Adrenal gland (tissue), 5 donors: ENCODE data around the gene ZNF354B.

ENCODE experiments used
- POLR2A ChIP-seq, 2 donors: fragments of 450-650 bp; IDR thresholded peaks; one replicate each; pipeline ENCODE4 v1.6.1; 2017; ENCODE audit warnings: antibody characterized with exemption in 2 of 2, mild to moderate bottlenecking in 2 of 2, moderate library complexity in 1 of 2
- TF ChIP-seq, protein P1 (sequence below), 6 experiments: fragments of 450-650 bp in 4 of 6; fragments of 200-600 bp in 2 of 6; sonication (generic) in 1 of 6; IDR thresholded peaks; 1 replicate in 5 of 6; 2 replicates in 1 of 6; pipeline versions ENCODE4 v1.5.1 to v1.8.0; 2016 to 2021; ENCODE audit warnings: antibody characterized with exemption in 6 of 6, mild to moderate bottlenecking in 2 of 6, moderate library complexity in 1 of 6
- donor health status: DM: no; HTN: no; CAD: no.

GRCh38 chr5:178849316-178849715 lies 10.4 kb upstream of the ZNF354B start:
- TF ChIP-seq, protein P1, sequence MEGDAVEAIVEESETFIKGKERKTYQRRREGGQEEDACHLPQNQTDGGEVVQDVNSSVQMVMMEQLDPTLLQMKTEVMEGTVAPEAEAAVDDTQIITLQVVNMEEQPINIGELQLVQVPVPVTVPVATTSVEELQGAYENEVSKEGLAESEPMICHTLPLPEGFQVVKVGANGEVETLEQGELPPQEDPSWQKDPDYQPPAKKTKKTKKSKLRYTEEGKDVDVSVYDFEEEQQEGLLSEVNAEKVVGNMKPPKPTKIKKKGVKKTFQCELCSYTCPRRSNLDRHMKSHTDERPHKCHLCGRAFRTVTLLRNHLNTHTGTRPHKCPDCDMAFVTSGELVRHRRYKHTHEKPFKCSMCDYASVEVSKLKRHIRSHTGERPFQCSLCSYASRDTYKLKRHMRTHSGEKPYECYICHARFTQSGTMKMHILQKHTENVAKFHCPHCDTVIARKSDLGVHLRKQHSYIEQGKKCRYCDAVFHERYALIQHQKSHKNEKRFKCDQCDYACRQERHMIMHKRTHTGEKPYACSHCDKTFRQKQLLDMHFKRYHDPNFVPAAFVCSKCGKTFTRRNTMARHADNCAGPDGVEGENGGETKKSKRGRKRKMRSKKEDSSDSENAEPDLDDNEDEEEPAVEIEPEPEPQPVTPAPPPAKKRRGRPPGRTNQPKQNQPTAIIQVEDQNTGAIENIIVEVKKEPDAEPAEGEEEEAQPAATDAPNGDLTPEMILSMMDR (IDR thresholded peaks at IDR 0.05): no peak
- no peak for TF ChIP-seq POLR2A (IDR thresholded peaks at IDR 0.05)
